ENCODE measurements around the gene MYH14.

MYH14 gene

GRCh38 chr19:50320596-50320995, 117.2 kb downstream of the MYH14 start:
- TF ChIP-seq, protein P1, sequence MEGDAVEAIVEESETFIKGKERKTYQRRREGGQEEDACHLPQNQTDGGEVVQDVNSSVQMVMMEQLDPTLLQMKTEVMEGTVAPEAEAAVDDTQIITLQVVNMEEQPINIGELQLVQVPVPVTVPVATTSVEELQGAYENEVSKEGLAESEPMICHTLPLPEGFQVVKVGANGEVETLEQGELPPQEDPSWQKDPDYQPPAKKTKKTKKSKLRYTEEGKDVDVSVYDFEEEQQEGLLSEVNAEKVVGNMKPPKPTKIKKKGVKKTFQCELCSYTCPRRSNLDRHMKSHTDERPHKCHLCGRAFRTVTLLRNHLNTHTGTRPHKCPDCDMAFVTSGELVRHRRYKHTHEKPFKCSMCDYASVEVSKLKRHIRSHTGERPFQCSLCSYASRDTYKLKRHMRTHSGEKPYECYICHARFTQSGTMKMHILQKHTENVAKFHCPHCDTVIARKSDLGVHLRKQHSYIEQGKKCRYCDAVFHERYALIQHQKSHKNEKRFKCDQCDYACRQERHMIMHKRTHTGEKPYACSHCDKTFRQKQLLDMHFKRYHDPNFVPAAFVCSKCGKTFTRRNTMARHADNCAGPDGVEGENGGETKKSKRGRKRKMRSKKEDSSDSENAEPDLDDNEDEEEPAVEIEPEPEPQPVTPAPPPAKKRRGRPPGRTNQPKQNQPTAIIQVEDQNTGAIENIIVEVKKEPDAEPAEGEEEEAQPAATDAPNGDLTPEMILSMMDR (IDR thresholded peaks at IDR 0.05; ENCODE audit: control insufficient read depth, insufficient read depth, low read depth, low read length, missing control alignments), result no peak
- no peak for DNase-seq (ENCODE audit: low read depth)
- no peak overlapping the region for H3K4me3 ChIP-seq (ENCODE audit: control insufficient read depth, low read depth, low read length)

DNA sequence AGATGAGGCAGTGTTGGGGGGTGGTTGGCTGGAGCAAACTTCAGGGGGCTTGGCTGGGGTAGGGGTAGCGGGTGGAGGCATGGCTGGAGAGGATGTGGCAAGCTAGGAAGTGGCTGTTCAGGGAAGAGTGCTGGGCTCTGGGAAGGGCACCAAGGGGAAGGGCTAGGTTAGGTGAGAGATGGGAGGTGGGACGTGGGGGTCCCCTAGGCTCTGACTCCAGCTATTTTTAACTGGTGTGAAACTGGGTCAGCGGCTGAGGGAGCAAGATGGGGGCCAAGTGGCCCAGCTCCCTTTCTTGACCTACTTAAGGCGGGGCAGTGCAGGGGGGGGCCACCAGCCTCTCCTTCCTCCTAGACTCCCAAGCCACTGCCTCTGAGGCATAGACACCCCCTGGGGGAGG, 118.4 kb downstream of the MYH14 start:
- DNase-seq (ENCODE audit: low read depth), result no peak
- TF ChIP-seq, protein P1 (IDR thresholded peaks at IDR 0.05; ENCODE audit: control insufficient read depth, insufficient read depth, low read depth, low read length, missing control alignments), result no peak
- no peak overlapping the region for H3K4me3 ChIP-seq (ENCODE audit: control insufficient read depth, low read depth, low read length)

DNA sequence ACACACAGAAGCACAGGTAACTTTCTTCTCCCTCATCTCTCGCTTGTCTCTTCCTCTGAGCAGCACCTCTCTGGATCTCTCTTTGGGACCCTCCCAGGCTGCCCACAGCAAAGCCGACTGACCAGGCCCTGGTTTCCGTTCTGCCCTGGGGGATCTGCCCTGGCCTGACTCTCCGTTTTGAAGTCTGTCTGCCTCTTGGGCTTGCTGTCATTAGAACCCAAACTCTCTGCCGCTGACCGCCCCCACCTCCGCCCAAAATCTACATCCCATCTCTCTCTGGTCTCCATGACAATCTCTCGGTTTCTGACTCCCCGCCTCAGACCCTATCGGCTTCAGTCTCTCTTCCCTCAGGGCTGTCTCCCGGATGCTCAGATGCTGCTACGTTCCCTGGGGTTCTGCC, 118.8 kb downstream of the MYH14 start:
- no peak for DNase-seq (ENCODE audit: low read depth)
- TF ChIP-seq, protein P1 (IDR thresholded peaks at IDR 0.05; ENCODE audit: control insufficient read depth, insufficient read depth, low read depth, low read length, missing control alignments), result no peak
- no peak overlapping the region for H3K4me3 ChIP-seq (ENCODE audit: control insufficient read depth, low read depth, low read length)

GRCh38 chr19:50322931-50323781, 119.7 kb downstream of the MYH14 start:
- DNase-seq (ENCODE audit: low read depth), result no peak
- TF ChIP-seq, protein P1 (IDR thresholded peaks at IDR 0.05; ENCODE audit: control insufficient read depth, insufficient read depth, low read depth, low read length, missing control alignments), result no peak
- no peak overlapping the region for H3K4me3 ChIP-seq (ENCODE audit: control insufficient read depth, low read depth, low read length)

- TF ChIP-seq, protein P1 (IDR thresholded peaks at IDR 0.05; ENCODE audit: control insufficient read depth, insufficient read depth, low read depth, low read length, missing control alignments), result no peak
- H3K4me3 ChIP-seq (ENCODE audit: control insufficient read depth, low read depth, low read length), result no peak overlapping the region
- DNase-seq (ENCODE audit: low read depth), result no peak
These were observed 120.3 kb downstream of the MYH14 start for GRCh38 chr19:50323782-50324133.

DNA sequence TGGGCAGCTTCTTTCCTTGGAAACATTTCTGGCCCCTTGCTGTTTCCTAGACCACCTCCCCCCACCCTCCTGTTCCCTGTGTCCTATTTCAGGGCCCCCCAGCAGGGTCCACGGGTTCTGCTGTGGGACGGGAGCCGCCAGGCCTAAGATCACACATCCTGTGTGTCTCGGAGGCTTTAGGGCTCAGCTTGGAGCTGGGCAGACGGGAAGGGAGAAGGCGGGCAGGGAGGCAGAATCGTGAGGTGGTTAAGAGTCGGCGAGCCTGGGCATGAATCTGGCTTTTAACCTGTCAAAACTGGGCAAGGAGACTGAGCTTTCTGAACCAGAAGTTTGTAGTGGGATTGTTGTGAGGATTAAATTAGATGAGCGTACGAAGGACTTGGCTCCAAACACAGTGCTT, 120.9 kb downstream of the MYH14 start:
- H3K4me3 ChIP-seq (ENCODE audit: control insufficient read depth, low read depth, low read length), result no peak overlapping the region
- DNase-seq (ENCODE audit: low read depth), result no peak
- TF ChIP-seq, protein P1 (IDR thresholded peaks at IDR 0.05; ENCODE audit: control insufficient read depth, insufficient read depth, low read depth, low read length, missing control alignments), result no peak
